HG02938 (cell line): ENCODE measurements around the gene MEIOSIN.
"Not testable (repeated sequence)": the region's sequence is repeated elsewhere in the genome, so short reads cannot be mapped to it uniquely, and the experiment has no call there.

Experiments
- ATAC-seq: cut with Tn5 transposase; IDR thresholded peaks from one replicate; pipeline ENCODE4 v1.9.1; 2021; ENCODE audit warnings: mild to moderate bottlenecking, moderate library complexity; ENCODE audit not compliant: unreplicated experiment

MEIOSIN gene

GRCh38 chr19:45798995-45799517 lies 65.8 kb downstream of the MEIOSIN start:
- no peak for ATAC-seq

- ATAC-seq, result not testable (repeated sequence)
Observed at GRCh38 chr19:45799541-45799940, 66.3 kb downstream of the MEIOSIN start.

- ATAC-seq, result no peak
Observed at GRCh38 chr19:45800070-45800553, 66.9 kb downstream of the MEIOSIN start.

- no peak for ATAC-seq
Observed at GRCh38 chr19:45801603-45802175, 68.5 kb downstream of the MEIOSIN start.

GRCh38 chr19:45804140-45804958 lies 71.1 kb downstream of the MEIOSIN start:
- ATAC-seq, result no peak

- no peak for ATAC-seq
Observed at GRCh38 chr19:45804959-45805230, 71.7 kb downstream of the MEIOSIN start.

- ATAC-seq, result no peak
Observed at GRCh38 chr19:45805719-45806118, 72.5 kb downstream of the MEIOSIN start.

GRCh38 chr19:45809643-45810159 lies 76.5 kb downstream of the MEIOSIN start:
- ATAC-seq, result no peak

GRCh38 chr19:45812297-45812696 lies 79.1 kb downstream of the MEIOSIN start:
- ATAC-seq, result no peak
